PFSK-1 (cell line): ENCODE data around the gene RPL35.

Experiments
- FOXP2 ChIP-seq: optimal IDR thresholded peaks from 2 replicates; pipeline ENCODE3; 2011; ENCODE audit warnings: borderline replicate concordance, control low read depth, inconsistent platforms; ENCODE audit not compliant: insufficient read depth; ENCODE audit errors: extremely low read length, extremely low read depth
- POLR2AphosphoS5 ChIP-seq: IDR thresholded peaks from 2 replicates; pipeline ENCODE4 v1.6.1; 2012; ENCODE audit warnings: low read depth, mild to moderate bottlenecking, control low read depth, low read length, moderate library complexity
- REST ChIP-seq, 2 experiments: IDR thresholded peaks; 2 replicates each; pipeline versions ENCODE4 v1.6.1 to v1.8.0; 2011 to 2012; ENCODE audit warnings: low read depth in 2 of 2, low read length in 2 of 2, control low read depth in 1 of 2, inconsistent platforms in 1 of 2, mild to moderate bottlenecking in 1 of 2, moderate library complexity in 1 of 2; ENCODE audit not compliant: insufficient read depth in 1 of 2
- SIN3A ChIP-seq: IDR thresholded peaks from 2 replicates; pipeline ENCODE4 v1.6.1; 2012; ENCODE audit warnings: mild to moderate bottlenecking, low read length, moderate library complexity, borderline replicate concordance; ENCODE audit not compliant: insufficient read depth
- TAF1 ChIP-seq: IDR thresholded peaks from 2 replicates; pipeline ENCODE4 v1.6.1; 2012; ENCODE audit warnings: low read length, control low read depth, borderline replicate concordance; ENCODE audit not compliant: insufficient read depth

The RPL35 gene

GRCh38 chr9:124878021-124878420 is 16.3 kb upstream of the RPL35 start:
- TF ChIP-seq POLR2AphosphoS5 (no peak), REST (IDR thresholded peaks at IDR 0.05; ENCODE audit: insufficient read depth in 1 of 2, low read depth in 2 of 2, low read length in 2 of 2) (no peak), SIN3A (no peak), TAF1 (no peak), FOXP2 (no peak)

- TF ChIP-seq REST (IDR thresholded peaks at IDR 0.05; ENCODE audit: insufficient read depth in 1 of 2, low read depth in 2 of 2, low read length in 2 of 2) (no peak), SIN3A (no peak), FOXP2 (no peak), POLR2AphosphoS5 (no peak), TAF1 (no peak)
Measured at GRCh38 chr9:124877021-124877782, 15.4 kb upstream of the RPL35 start.

GRCh38 chr9:124875501-124875900 is 13.7 kb upstream of the RPL35 start:
- no peak for TF ChIP-seq POLR2AphosphoS5
- TF ChIP-seq TAF1, result no peak
- no peak for TF ChIP-seq FOXP2
- no peak for TF ChIP-seq REST (IDR thresholded peaks at IDR 0.05; ENCODE audit: insufficient read depth in 1 of 2, low read depth in 2 of 2, low read length in 2 of 2)
- no peak for TF ChIP-seq SIN3A

GRCh38 chr9:124873664-124874063 is 11.9 kb upstream of the RPL35 start:
- TF ChIP-seq POLR2AphosphoS5 (no peak), TAF1 (no peak), FOXP2 (no peak), REST (IDR thresholded peaks at IDR 0.05; ENCODE audit: insufficient read depth in 1 of 2, low read depth in 2 of 2, low read length in 2 of 2) (no peak), SIN3A (no peak)
